ENCODE results near the gene CMTM5.

The CMTM5 gene

GRCh38 chr14:23376482-23377197, at the start of gene CMTM5:
Gene CMTM5 (plus strand): TSS chr14:23377046. CDS start chr14:23377252, 206 bp downstream.
- TF ChIP-seq PATZ1 (CRISPR knock-in tag; IDR thresholded peaks at IDR 0.05; ENCODE audit: borderline replicate concordance) (no peak), CSRNP3 (CRISPR knock-in tag; IDR thresholded peaks at IDR 0.05) (no peak), ARNTL (CRISPR knock-in tag; IDR thresholded peaks at IDR 0.05; ENCODE audit: borderline replicate concordance, low read depth) (no peak), RARB (CRISPR knock-in tag; IDR thresholded peaks at IDR 0.05) (no peak), ZNF565 (CRISPR knock-in tag; conservative IDR thresholded peaks at IDR 0.05; ENCODE audit: low read depth) (no peak), OSR1 (CRISPR knock-in tag; IDR thresholded peaks at IDR 0.05) (no peak), ZFP30 (CRISPR knock-in tag; IDR thresholded peaks at IDR 0.05) (no peak), ZNF8 (CRISPR knock-in tag; IDR thresholded peaks at IDR 0.05) (no peak), BACH2 (CRISPR knock-in tag; IDR thresholded peaks at IDR 0.05; ENCODE audit: borderline replicate concordance) (no peak), CSDC2 (CRISPR knock-in tag; IDR thresholded peaks at IDR 0.05) (no peak), ZFP3 (CRISPR knock-in tag; IDR thresholded peaks at IDR 0.05) (no peak), ZNF70 (CRISPR knock-in tag; IDR thresholded peaks at IDR 0.05) (no peak), PPARA (CRISPR knock-in tag; IDR thresholded peaks at IDR 0.05; ENCODE audit: borderline replicate concordance) (no peak), CREB5 (CRISPR knock-in tag; IDR thresholded peaks at IDR 0.05; ENCODE audit: low read depth) (no peak), TCF4 (CRISPR knock-in tag; IDR thresholded peaks at IDR 0.05; ENCODE audit: borderline replicate concordance) (no peak), GLIS3 (CRISPR knock-in tag; IDR thresholded peaks at IDR 0.05) (no peak), SNAI2 (CRISPR knock-in tag; IDR thresholded peaks at IDR 0.05) (no peak), TOX (CRISPR knock-in tag; IDR thresholded peaks at IDR 0.05; ENCODE audit: borderline replicate concordance) (no peak), TSHZ2 (CRISPR knock-in tag; IDR thresholded peaks at IDR 0.05) (no peak), ZC3H10 (CRISPR knock-in tag; IDR thresholded peaks at IDR 0.05) (no peak)
- no peak for ATAC-seq

GRCh38 chr14:23327947-23328744, 48.7 kb upstream of the CMTM5 start:
- peak; percentile 91 for ATAC-seq
- TF ChIP-seq OSR1 (CRISPR knock-in tag; IDR thresholded peaks at IDR 0.05), result no peak
- TF ChIP-seq TCF4 (CRISPR knock-in tag; IDR thresholded peaks at IDR 0.05; ENCODE audit: borderline replicate concordance), result no peak
- no peak for TF ChIP-seq ESRRG (CRISPR knock-in tag; IDR thresholded peaks at IDR 0.05)
- TF ChIP-seq ZC3H10 (CRISPR knock-in tag; IDR thresholded peaks at IDR 0.05), result no peak
- TF ChIP-seq PPARA (CRISPR knock-in tag; IDR thresholded peaks at IDR 0.05; ENCODE audit: borderline replicate concordance), result no peak
- no peak for TF ChIP-seq ZFP3 (CRISPR knock-in tag; IDR thresholded peaks at IDR 0.05)
- TF ChIP-seq BACH2 (CRISPR knock-in tag; IDR thresholded peaks at IDR 0.05; ENCODE audit: borderline replicate concordance), result no peak
- TF ChIP-seq ZFP30 (CRISPR knock-in tag; IDR thresholded peaks at IDR 0.05), result no peak
- no peak for TF ChIP-seq CREB5 (CRISPR knock-in tag; IDR thresholded peaks at IDR 0.05; ENCODE audit: low read depth)
- TF ChIP-seq RARB (CRISPR knock-in tag; IDR thresholded peaks at IDR 0.05), result no peak
- no peak for TF ChIP-seq POU6F1 (CRISPR knock-in tag; IDR thresholded peaks at IDR 0.05; ENCODE audit: borderline replicate concordance, low read depth)
- TF ChIP-seq ZNF8 (CRISPR knock-in tag; IDR thresholded peaks at IDR 0.05), result no peak
- TF ChIP-seq ARNTL (CRISPR knock-in tag; IDR thresholded peaks at IDR 0.05; ENCODE audit: borderline replicate concordance, low read depth), result no peak
- no peak for TF ChIP-seq TSHZ2 (CRISPR knock-in tag; IDR thresholded peaks at IDR 0.05)
